GM18907 (cell line): ENCODE results near the gene ATG14.
A peak's percentile ranks its signal among the peaks of the same experiment; 100 is the strongest.
"Not testable (repeated sequence)": the region's sequence is repeated elsewhere in the genome, so short reads cannot be mapped to it uniquely, and the experiment has no call there.

ENCODE experiments used
- ATAC-seq: cut with Tn5 transposase; IDR thresholded peaks from one replicate; pipeline ENCODE4 v1.9.1; 2021; ENCODE audit warnings: mild to moderate bottlenecking, moderate library complexity; ENCODE audit not compliant: unreplicated experiment

The ATG14 gene

GRCh38 chr14:55353686-55354467 is 57.8 kb downstream of the ATG14 start:
- ATAC-seq, result no peak

GRCh38 chr14:55352201-55352600 is 59.4 kb downstream of the ATG14 start:
- ATAC-seq, result no peak

GRCh38 chr14:55351111-55351510 is 60.5 kb downstream of the ATG14 start:
- ATAC-seq, result no peak

- ATAC-seq, result no peak
Measured at GRCh38 chr14:55350461-55350860, 61.2 kb downstream of the ATG14 start.

GRCh38 chr14:55349565-55349964 is 62.1 kb downstream of the ATG14 start:
- no peak for ATAC-seq

- ATAC-seq, result peak; percentile 49
Measured at GRCh38 chr14:55348766-55349453, 62.7 kb downstream of the ATG14 start.

- ATAC-seq, result no peak
Measured at GRCh38 chr14:55347748-55348147, 63.9 kb downstream of the ATG14 start.

- ATAC-seq, result no peak
Measured at GRCh38 chr14:55347040-55347439, 64.6 kb downstream of the ATG14 start.

GRCh38 chr14:55344582-55345163 is 67.0 kb downstream of the ATG14 start:
- ATAC-seq, result not testable (repeated sequence)

GRCh38 chr14:55341781-55342180 is 69.8 kb downstream of the ATG14 start:
- ATAC-seq, result no peak

- no peak for ATAC-seq
Measured at GRCh38 chr14:55340482-55340881, 71.1 kb downstream of the ATG14 start.

- ATAC-seq, result peak; percentile 55
Measured at GRCh38 chr14:55339770-55340169, 71.9 kb downstream of the ATG14 start.

GRCh38 chr14:55336691-55337090 is 74.9 kb downstream of the ATG14 start:
- ATAC-seq, result no peak

- no peak for ATAC-seq
Measured at GRCh38 chr14:55336162-55336561, 75.5 kb downstream of the ATG14 start.

GRCh38 chr14:55333711-55334485 is 77.7 kb downstream of the ATG14 start:
- peak; percentile 66 for ATAC-seq

- peak; percentile 74 for ATAC-seq
Measured at GRCh38 chr14:55332654-55333570, 78.7 kb downstream of the ATG14 start.

- no peak for ATAC-seq
Measured at GRCh38 chr14:55329999-55330710, 81.5 kb downstream of the ATG14 start.

GRCh38 chr14:55328317-55328716 is 83.3 kb downstream of the ATG14 start:
- ATAC-seq, result no peak

- ATAC-seq, result peak; percentile 63
Measured at GRCh38 chr14:55327179-55327578, 84.5 kb downstream of the ATG14 start.

- ATAC-seq, result no peak
Measured at GRCh38 chr14:55324812-55325211, 86.8 kb downstream of the ATG14 start.
